IPS-11a (cell line): ENCODE data around the gene IGF2BP3.

ENCODE experiments used
- H3K4me3 ChIP-seq: one replicate; pipeline ENCODE4 v1.5.1; 2013; ENCODE audit warnings: low read depth, low read length, control low read depth

IGF2BP3 gene

DNA sequence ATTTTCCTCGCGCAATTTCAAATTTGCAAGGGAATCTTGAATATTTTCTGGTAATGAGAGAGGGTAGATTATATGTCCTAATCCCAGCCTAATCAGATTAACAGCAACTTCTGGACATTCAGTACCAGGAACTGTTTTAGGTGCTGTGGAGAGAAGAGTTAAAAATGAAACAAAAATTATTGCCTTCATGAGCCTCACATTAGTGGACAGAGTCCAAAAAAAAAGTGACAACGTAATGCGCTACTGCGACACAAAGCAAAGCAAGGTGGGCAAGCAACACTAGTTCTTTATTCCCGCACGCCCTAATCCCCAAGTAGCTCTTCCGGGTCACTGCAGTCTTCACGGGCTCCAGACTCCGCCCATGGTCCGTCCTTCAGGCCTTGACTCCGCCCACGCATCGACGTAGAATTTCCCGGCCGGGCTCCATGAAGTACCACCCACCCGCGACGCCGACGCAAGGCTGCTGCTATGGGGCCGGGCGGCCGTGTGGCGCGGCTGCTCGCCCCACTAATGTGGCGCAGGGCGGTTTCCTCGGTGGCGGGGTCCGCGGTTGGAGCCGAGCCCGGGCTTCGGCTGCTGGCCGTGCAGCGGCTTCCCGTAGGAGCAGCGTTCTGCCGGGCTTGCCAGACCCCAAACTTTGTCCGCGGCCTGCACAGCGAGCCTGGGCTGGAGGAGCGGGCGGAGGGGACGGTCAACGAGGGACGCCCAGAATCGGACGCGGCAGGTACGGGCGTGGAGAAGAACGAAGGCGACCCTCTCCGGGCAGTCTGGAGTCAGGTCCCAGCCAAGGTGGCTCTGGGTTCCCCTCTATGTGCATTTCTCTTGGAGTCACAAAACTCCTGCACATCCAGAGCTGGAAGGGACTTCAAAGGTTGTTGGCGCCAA, 171.2 kb downstream of the IGF2BP3 start, which contains the start of gene MALSU1:
Gene MALSU1, plus strand, starts transcription at position 455 of the 885 bp plus-strand sequence. Its CDS starts 14 bp downstream, at position 469.
- peak within 1 kb of the TSS; percentile 98 for H3K4me3 ChIP-seq

DNA sequence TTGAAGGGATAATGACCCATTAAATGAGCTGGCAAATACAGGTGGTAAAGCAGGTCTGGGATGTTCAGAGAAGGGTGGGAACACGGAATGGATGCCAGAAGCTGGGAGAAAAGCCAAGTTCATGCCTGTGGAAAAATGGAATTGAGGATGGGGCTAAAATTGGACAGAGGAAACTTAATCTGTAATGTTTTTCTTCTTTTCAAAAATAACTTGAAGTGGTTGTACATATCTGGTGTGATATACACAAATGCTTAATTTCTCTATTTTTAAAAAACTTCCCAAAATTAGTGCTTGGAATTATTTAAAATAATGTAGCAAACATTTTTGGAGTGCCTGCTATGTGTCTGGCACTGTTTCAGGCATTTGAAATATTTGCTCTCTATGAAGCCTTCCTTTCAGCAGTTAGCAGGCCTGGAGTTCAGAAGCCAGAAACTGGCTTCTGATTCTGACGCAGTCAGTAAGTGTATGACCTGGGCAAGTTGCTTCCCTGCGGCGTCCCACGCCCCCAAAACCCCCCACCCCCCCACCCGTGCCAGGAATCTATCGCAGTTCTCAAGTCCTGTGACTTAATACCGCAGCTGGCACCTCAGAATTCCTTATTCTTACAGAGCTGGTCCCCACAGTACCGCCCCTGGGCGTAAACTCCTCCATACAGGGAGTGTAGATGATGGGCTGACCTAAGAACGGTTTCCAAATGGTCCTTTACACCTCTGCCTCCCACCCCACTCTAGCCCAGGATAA, 172.0 kb downstream of the IGF2BP3 start:
- no peak overlapping the region for H3K4me3 ChIP-seq

DNA sequence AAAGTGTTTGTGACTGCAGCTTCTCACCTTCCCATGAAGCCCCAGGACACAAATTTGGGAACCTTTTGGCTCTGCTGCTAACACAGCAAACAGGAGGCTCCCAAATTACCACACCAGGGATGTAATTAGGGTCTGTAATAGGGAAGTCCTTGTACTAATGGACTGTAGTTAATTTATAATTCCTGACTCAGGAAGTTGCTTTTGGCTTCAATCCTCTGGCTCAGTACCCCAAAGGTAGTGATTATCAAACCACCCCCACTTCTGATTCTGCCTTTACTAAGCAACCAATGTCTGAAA, 174.9 kb downstream of the IGF2BP3 start:
- no peak overlapping the region for H3K4me3 ChIP-seq

DNA sequence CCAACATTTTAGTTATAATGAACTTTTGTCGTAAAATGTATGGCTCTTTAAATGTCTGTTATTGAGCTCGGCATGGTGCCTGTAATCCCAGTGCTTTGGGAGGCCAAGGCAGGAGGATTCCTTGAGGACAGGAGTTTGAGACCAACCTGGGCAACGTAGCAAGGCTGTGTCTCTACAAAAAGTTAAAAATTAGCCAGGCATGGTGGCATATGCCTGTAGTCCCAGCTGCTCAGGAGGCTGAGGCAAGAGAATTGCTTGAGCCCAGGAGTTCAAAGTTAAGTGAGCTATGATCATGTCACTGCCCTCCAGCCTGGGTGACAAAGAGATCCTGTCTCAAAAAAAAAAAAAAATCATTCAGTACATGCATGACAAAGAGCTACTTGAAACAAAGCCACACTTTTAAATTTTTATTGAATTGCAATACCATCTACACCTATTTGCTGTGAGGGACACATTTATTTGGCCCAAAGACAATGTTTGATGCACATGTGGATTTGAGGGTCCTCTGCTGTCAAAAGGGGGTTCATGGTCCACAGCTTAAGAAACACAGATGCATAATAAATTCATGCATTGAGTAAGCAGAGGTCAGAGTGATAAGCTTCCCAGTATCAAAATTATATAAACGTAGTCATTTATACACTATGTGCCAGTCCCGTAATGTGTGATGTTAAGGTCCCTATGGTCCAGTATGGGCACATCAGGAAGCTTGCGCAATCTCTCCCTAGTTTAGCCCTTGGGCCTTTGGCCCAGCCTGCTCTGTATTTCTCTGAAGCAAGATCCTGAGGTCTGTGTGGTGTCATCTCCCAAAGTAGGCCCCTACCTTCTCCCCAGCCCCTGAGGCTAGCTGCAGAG, 175.5 kb downstream of the IGF2BP3 start:
- no peak overlapping the region for H3K4me3 ChIP-seq

DNA sequence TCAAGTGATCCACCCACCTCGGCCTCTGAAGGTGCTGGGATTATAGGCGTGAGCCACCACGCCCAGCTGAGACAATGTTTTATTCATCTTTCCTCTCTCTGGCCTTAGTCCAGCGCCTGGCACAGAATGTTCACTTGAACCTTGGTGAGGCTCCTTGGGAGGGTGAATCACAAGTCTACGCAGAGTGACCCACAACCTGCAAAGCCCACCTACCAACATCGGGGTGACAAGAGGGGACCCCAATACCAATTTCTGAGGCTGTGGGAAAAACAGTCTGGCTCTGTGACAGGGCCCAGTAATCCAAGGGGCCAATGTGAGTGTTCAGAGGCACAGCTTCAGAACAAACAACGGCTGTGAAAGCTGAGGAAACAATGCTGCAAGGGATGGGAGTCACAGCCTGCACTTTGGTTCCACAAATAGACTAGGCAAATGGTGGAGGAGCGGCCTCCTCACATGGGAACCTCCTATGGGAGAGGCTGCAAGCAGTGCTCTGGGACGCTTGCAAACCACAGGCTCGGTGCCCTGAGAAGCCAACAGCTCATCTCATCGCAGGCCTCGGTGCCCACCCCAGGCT, 176.7 kb downstream of the IGF2BP3 start:
- H3K4me3 ChIP-seq, result no peak overlapping the region

DNA sequence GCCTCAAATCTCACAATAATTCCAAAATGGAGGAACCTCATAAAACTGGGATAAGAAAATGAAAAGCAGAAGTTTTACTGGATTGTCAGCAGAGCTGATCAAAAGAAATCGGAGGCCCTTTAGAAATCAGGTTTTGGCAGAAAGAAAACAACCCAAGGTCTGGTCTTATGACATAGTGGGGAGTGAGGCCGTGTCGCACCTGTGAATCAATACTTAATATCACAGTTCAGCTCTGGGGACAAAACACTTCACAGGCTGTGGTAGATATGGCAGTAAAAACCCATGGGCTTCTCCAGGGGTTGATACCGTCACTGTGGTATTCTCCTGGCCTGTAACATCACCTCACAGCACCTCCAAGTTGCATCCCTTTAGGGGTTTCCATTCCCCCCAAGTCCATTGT, 177.7 kb downstream of the IGF2BP3 start:
- no peak overlapping the region for H3K4me3 ChIP-seq

DNA sequence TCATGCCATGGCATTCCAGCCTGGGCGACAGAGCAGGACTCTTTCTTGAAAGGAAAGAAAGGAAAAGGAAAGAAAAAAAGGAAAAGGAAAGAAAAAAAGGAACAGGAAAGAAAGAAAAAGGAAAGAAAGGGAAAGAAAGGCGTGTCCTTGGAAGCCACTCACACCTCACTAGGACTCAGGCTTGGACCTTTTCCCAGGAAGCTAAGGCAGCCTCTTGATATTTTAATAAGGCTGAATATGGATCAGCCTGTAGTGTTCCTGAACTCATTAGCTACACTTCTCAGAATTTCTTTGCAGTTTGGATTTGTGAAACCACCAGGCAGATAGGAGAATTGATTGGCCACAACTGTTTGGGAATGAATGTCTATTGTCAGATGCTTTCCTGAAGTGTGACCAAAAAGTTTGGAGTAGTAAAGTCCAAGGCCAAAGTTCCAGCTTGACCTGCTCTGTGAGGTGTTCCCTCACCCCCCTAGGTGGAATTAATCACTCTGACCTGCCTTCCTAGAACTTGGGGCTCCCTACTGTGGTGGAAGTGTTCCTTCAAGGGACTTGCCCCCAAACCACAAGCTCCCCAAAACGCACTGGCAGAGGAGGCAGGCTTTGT, 178.2 kb downstream of the IGF2BP3 start:
- H3K4me3 ChIP-seq, result no peak overlapping the region

DNA sequence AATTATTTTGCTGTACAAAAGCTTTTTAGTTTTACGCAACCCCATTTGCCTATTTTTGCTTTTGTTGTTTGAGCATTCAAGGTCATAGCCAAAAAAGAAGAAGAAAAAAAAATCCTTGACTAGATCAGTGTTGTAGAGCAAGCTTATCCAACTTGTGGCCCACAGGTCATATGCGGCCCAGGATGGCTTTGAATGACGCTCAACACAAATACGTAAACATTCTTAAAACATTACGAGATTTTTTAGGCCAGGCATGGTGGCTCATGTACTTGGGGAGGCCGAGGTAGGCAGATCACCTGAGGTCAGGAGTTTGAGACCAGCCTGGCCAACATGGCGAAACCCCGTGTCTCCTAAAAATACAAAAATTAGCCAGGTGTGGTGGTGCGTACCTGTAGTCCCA, 179.3 kb downstream of the IGF2BP3 start:
- H3K4me3 ChIP-seq, result no peak overlapping the region

DNA sequence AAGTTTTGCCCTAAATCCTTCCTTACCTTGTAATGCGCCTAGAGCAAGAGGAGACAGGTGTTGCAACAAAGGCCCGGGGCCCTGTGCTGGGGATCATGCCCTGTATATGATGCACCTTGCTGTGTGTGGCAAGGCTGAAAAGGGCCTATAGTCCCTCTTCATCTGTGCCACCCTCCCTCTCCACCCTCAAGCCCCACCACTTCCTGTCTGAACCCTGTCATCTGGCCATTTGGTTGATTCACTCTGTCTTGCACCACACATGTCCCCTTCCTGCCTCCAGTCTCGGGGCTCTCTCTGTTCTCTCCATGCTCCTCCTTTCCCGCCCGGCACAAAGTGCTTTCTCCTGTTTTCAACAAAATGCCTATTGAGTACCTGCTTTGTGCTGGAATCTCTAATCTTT, 182.7 kb downstream of the IGF2BP3 start:
- H3K4me3 ChIP-seq, result no peak overlapping the region

DNA sequence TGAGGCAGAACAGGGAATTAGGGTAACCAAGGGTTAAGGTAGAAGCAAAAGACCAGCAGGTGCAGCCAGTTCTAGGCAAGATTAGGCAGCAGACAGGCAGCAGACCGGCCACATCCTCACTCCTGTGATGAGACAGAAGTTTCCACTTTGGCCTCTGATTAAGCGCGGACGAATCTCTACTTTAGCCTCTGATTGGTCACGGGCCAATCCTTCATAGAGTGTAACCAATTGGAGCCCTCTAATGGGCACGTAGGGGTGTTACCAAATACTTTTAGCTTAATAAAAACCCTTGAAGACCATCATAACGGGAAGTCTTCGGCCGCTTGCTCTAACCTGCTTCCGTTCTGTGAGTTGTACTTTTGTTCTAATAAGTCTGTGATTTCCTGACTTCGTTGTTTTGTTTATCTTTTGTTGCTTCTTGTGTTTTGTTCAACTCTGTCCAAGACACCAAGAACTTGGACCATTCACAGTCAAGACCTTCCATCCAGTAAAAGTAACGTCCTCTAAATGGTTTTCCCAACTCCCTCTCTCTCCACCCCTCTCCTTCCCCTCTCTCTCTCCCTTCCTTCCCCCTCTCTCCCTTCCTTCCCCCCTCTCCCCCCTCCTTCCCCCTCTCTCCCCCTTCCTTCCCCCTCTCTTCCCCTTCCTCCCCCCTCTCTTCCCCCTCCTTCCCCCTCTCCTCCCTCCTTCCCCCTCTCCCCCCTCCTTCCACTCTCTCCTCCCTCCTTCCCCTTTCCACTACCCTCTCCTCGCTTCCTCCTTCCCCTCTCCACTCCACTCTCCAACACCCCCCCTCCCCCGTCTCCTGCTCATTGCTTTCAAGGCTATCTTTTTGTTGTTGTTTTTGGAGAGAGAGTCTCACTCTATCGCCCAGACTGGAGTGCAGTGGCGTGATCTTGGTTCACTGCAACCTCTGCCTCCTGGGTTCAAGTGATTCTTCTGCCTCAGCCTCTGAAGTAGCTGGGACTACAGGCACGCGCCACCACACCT, 184.3 kb downstream of the IGF2BP3 start:
- no peak overlapping the region for H3K4me3 ChIP-seq

DNA sequence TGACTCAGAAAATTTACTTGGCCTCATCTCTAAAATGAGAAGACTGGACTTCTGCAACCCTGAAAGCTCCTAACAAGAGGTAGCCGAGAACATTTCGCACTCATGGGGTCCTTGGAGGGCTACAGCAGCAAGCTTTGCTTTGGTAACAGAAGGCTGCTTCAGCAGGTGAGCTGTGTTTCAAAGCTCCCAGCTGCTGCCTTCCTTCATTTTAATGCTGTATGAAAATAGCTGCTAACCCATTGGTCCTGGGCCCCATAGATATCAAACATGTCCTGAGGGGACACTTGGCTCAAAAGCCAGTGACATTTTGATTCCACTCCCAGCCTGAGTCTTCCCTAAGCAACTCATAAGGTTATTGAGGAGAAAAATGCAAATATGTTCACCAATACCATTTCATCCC, 185.4 kb downstream of the IGF2BP3 start:
- H3K4me3 ChIP-seq, result no peak overlapping the region

DNA sequence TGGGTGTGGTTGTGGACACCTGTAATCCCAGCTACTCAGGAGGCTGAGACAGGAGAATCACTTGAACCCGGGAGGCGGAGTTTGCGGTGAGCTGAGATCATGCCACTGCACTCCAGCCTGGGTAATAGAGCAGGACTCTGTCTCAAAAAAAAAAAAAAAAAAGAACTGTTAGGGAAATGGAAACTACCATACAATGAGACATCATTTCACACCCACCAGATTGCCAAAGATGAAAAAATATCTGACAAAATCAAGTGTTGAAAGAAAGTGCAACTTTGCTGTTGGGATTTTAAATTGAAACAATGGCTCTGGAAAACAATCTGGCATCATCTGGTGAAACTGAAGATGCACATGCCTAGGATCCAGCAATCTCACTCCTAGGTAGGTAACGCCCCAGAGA, 187.2 kb downstream of the IGF2BP3 start:
- H3K4me3 ChIP-seq, result no peak overlapping the region

DNA sequence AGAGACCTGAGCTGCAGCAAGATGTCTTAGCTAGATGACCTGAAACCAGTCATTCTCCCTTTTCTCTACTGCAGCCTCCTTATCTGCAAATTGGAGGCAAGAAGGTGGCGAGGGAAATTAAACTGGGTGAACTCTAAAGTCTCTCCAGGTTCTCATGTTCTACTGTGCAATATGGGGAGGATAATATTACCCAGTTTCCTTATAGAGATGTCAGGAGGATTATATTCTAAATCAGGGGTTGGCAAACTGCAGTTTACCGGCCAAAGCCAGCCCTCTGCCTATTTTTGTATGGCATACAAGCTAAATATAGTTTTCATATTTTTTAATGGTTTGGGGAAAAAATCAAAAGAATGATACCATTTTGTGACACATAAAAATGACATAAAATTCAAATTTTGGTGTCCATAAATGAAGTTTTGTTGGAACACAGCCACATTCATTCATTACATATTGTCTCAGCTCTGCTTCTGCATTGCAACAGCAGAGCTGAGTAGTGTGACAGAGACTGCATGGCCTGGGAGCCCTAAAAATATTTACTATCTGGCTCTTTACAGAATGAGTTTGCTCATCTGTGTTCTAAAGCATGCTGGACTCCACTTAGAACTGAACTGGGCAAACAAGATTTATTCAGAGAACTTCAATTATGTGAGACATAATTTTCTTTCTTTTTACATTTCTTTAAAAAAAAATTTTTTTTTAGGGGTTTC, 190.3 kb downstream of the IGF2BP3 start:
- no peak overlapping the region for H3K4me3 ChIP-seq

DNA sequence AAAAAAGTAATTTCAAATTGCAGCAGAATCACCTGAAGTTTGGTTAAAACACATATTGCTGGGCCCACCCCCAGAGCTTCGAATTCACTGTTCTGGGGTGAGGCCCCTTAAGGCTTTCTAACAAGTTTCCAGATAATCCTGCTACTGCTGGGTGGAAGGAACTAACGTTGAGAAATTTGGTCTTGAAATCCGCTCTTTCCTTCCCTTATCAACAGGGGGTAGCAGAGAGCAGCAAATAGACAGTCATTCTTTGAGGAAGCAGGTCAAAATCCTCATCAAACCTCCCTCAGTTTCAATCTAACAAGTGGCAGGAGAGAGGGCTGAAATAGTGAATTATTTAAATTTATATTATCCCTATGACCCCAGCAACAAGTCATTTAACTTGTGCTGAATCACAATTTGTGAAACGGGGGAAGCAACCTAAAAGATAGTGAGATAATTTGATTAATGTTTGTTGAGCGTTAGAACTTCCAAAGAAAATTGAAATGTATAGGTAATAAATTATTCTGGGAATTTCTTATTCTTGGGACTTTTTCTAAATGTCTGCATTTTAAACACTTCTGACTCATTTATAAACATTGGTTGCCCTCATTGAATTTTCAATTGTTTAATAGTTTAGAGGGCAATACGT, 192.8 kb downstream of the IGF2BP3 start:
- no peak overlapping the region for H3K4me3 ChIP-seq

DNA sequence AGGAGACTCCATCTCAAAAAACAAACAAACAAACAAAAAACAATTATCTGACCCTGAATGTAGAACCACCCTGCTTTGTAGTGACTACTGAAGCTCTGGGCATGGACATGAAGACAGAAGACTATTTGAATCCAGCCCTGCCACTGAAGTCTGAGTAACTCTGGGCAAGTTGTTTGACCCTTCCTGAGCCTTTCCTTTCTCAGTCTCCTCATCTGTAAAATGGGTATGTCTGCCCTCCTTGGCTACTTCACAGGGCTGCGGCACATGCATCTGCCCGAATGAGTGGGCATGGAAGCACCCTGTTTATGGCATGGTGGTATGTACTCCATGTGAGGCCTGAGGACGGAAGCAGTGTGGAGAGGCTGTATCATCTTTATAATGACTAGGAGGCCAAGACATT, 193.3 kb downstream of the IGF2BP3 start:
- no peak overlapping the region for H3K4me3 ChIP-seq

DNA sequence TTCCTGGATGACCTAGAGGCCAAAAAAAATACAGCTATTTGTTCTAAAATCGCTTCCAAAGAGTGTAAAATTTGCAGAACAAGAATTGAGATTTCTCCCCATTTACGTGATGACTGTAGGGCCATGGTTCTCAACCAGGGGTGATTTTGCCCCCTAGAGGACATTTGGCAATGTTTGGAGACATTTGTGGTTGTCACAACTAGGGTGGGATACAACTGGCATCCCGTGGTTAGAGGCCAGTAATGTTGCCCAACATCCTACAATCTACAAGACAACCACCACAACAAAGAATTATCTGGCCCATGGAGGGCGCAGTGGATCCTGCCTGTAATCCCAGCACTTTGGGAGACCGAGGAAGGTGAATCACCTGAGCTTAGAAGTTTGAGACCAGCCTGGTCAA, 193.9 kb downstream of the IGF2BP3 start:
- no peak overlapping the region for H3K4me3 ChIP-seq

DNA sequence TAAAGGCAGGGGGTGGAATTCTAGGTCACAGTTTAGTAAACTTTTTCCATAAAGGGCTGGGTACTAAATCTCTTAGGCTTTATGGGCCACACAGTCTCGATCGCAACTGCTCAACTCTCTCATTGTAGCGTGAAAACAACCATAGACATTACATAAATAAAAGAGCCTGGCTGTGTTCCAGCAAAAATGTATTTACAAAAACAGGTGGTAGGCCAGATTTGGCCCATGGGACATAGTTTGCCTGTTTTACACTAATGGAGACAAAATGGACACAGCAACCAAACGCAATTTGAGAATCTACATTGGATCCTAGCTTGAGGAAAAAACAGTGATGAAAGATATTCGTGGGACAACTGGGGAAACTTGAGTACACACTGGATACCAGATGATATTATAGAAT, 194.4 kb downstream of the IGF2BP3 start:
- no peak overlapping the region for H3K4me3 ChIP-seq

DNA sequence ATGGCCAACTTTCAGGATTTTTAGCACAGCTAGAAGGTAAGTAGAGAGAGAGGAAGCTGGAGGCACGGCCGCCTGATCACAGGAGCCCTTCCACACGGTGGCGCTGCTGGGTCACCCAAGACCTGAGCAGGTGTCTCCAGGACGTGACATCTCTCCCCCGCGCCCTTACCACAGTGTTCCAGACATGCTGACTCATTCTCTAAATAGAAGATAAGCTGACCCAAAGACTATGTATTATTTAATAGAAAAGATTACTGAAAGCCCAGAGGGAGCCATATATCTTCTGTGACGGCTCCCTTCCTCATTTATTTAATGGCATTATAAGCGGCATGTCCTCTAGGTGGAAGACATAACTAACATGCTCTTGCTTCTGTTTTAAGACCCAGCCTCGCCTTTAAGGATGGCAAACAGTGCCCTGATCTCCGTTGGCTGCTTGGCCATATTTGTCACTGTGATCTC, 197.1 kb downstream of the IGF2BP3 start:
- H3K4me3 ChIP-seq, result peak overlapping the region; percentile 6
